ENCODE results near the gene TRMT2A. TPM values are rescaled to one million over a fixed set of nuclear protein-coding genes. Genes with fewer than 3 reads are reported as not detected.

Gene TRMT2A
- polyA plus RNA-seq, 1 donor (not counting 4 experiments of a cell fraction or from before 2014, with no cell fraction given), result 18.3 TPM

GRCh38 chr22:20146777-20147176 lies 29.8 kb upstream of the TRMT2A start:
- no peaks in the 10 kb centered on the region for H3K4me1 ChIP-seq (ENCODE audit: control insufficient read depth, extremely low read depth, insufficient read depth, low read length)
- no peak for FAIRE-seq
- H3K27me3 ChIP-seq (ENCODE audit: control insufficient read depth, extremely low read depth, insufficient read depth, low read length), result no peaks in the 10 kb centered on the region
- peaks cover 0 to 9% of the 10 kb centered on the region in 2 experiments for H3K36me3 ChIP-seq (ENCODE audit: control insufficient read depth in 2 of 2, extremely low read depth in 1 of 2, insufficient read depth in 2 of 2, low read length in 2 of 2)
- no peak overlapping the region for H3K4me2 ChIP-seq (ENCODE audit: control insufficient read depth, extremely low read depth, insufficient read depth, low read depth, low read length)
- H4K20me1 ChIP-seq (ENCODE audit: control insufficient read depth, extremely low read depth, insufficient read depth, low read length), result no peaks in the 10 kb centered on the region
- no peak for DNase-seq (ENCODE audit: low read depth, low spot score)
- no peak overlapping the region for H3K9ac ChIP-seq (ENCODE audit: control insufficient read depth, extremely low read depth, insufficient read depth, low read length)
- H2AFZ ChIP-seq (ENCODE audit: control insufficient read depth, low read length), result no peak overlapping the region
- H3K79me2 ChIP-seq (ENCODE audit: control insufficient read depth, insufficient read depth, low read length), result no peaks in the 10 kb centered on the region
- H3K9me3 ChIP-seq (ENCODE audit: control insufficient read depth, low read depth, low read length), result no peaks in the 10 kb centered on the region
- H3K27ac ChIP-seq (ENCODE audit: control insufficient read depth, insufficient read depth, low read length), result no peak overlapping the region
- no peaks in the 10 kb centered on the region for H3K9me1 ChIP-seq (ENCODE audit: control insufficient read depth, extremely low read depth, insufficient read depth, low read length)
- H3K4me3 ChIP-seq (ENCODE audit: control insufficient read depth in 2 of 3, extremely low read depth in 1 of 3, insufficient read depth in 2 of 3, low read depth in 1 of 3, low read length in 3 of 3), result no peak overlapping the region
- dilution Hi-C loops (cut with MboI; ENCODE audit: extremely low pct_ligation_motif_present, low sequenced_read_pairs), result no loop called here
- TF ChIP-seq CTCF (optimal IDR thresholded peaks at IDR 0.05 in 1 of 3, IDR thresholded peaks at IDR 0.05 in 1 of 3, conservative IDR thresholded peaks at IDR 0.05 in 1 of 3; ENCODE audit: extremely low read depth in 1 of 3, insufficient read depth in 2 of 3, low read length in 3 of 3), result no peak
- no peak for TF ChIP-seq EZH2 (IDR thresholded peaks at IDR 0.05; ENCODE audit: low read length)

DNA sequence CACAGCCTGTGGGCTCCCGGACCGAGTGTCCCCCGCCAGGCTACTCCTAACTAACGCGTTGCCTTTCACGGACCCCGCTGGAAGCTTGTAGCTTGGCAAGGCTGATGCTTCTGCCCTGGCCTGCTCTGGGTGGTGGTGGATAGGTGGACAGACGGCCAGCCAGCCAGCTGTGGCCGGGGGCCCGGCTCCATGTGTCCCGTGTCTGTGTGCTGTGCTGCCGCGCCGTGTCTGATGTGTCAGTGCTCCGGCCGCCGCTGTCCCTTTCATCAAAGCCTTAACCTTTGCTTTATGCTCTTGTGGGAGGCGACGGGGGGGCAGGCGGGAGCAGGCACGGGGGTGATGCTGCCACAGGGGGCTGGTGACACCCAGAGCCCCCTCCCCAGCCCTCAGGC lies 28.8 kb upstream of the TRMT2A start:
- dilution Hi-C loops (cut with MboI; ENCODE audit: extremely low pct_ligation_motif_present, low sequenced_read_pairs), result no loop called here
- peaks cover 0 to 15% of the 10 kb centered on the region in 2 experiments for H3K36me3 ChIP-seq (ENCODE audit: control insufficient read depth in 2 of 2, extremely low read depth in 1 of 2, insufficient read depth in 2 of 2, low read length in 2 of 2)

More for the DNA sequence above, 28.8 kb upstream of the TRMT2A start:
- Histone ChIP-seq H4K20me1 (ENCODE audit: control insufficient read depth, extremely low read depth, insufficient read depth, low read length) (no peaks in the 10 kb centered on the region), H3K9me3 (ENCODE audit: control insufficient read depth, low read depth, low read length) (no peaks in the 10 kb centered on the region), H3K79me2 (ENCODE audit: control insufficient read depth, insufficient read depth, low read length) (no peaks in the 10 kb centered on the region), H3K9ac (ENCODE audit: control insufficient read depth, extremely low read depth, insufficient read depth, low read length) (no peak overlapping the region), H3K4me2 (ENCODE audit: control insufficient read depth, extremely low read depth, insufficient read depth, low read depth, low read length) (no peak overlapping the region), H3K27ac (ENCODE audit: control insufficient read depth, insufficient read depth, low read length) (no peak overlapping the region), H3K27me3 (ENCODE audit: control insufficient read depth, extremely low read depth, insufficient read depth, low read length) (no peaks in the 10 kb centered on the region), H2AFZ (ENCODE audit: control insufficient read depth, low read length) (no peak overlapping the region), H3K4me3 (ENCODE audit: control insufficient read depth in 2 of 3, extremely low read depth in 1 of 3, insufficient read depth in 2 of 3, low read depth in 1 of 3, low read length in 3 of 3) (no peak overlapping the region), H3K9me1 (ENCODE audit: control insufficient read depth, extremely low read depth, insufficient read depth, low read length) (no peaks in the 10 kb centered on the region), H3K4me1 (ENCODE audit: control insufficient read depth, extremely low read depth, insufficient read depth, low read length) (no peaks in the 10 kb centered on the region)
- TF ChIP-seq CTCF (optimal IDR thresholded peaks at IDR 0.05 in 1 of 3, IDR thresholded peaks at IDR 0.05 in 1 of 3, conservative IDR thresholded peaks at IDR 0.05 in 1 of 3; ENCODE audit: extremely low read depth in 1 of 3, insufficient read depth in 2 of 3, low read length in 3 of 3) (no peak), EZH2 (IDR thresholded peaks at IDR 0.05; ENCODE audit: low read length) (no peak)
- no peak for DNase-seq (ENCODE audit: low read depth, low spot score)
- FAIRE-seq, result no peak

Data from keratinocyte (primary cell).